Keratinocyte (primary cell): ENCODE measurements around the gene CEACAM18.

ENCODE experiments used
- CTCF ChIP-seq, 3 experiments: IDR thresholded peaks in 1 of 3; conservative IDR thresholded peaks in 1 of 3; optimal IDR thresholded peaks in 1 of 3; 2 replicates in 2 of 3; 3 replicates in 1 of 3; pipeline versions ENCODE3 to v1.5.1; 2011; ENCODE audit warnings: low read length in 3 of 3, mild to moderate bottlenecking in 3 of 3, moderate library complexity in 2 of 3, control low read depth in 1 of 3, inconsistent platforms in 1 of 3; ENCODE audit not compliant: insufficient read depth in 2 of 3; ENCODE audit errors: extremely low read depth in 1 of 3
- EZH2 ChIP-seq: IDR thresholded peaks from one replicate; pipeline ENCODE4 v1.6.1; 2012; ENCODE audit warnings: inconsistent platforms, mild to moderate bottlenecking, low read length, moderate library complexity

- TF ChIP-seq CTCF (optimal IDR thresholded peaks at IDR 0.05 in 1 of 3, IDR thresholded peaks at IDR 0.05 in 1 of 3, conservative IDR thresholded peaks at IDR 0.05 in 1 of 3; ENCODE audit: extremely low read depth in 1 of 3, insufficient read depth in 2 of 3, low read length in 3 of 3) (no peak), EZH2 (no peak)
Measured at GRCh38 chr19:51531349-51532315, 53.3 kb downstream of the CEACAM18 start, which contains the start of gene SIGLEC6.
